Measurements from ENCODE around the gene SYF2. TPM values are rescaled to one million over a fixed set of nuclear protein-coding genes. Genes with fewer than 3 reads are reported as not detected.

The SYF2 gene
- polyA plus RNA-seq, 3 donors = 32.0 to 52.9 (median 45.1) TPM

GRCh38 chr1:25219661-25220251 is 12.5 kb downstream of the SYF2 start:
- intact Hi-C loops (cut with micrococcal nuclease) = no loop called here
- Histone ChIP-seq H3K4me2 (replicated peaks; ENCODE audit: extremely low read depth, low read length, poor library complexity, severe bottlenecking) (no peak overlapping the region), H3K9ac (ENCODE audit: insufficient read depth, low read length, poor library complexity, severe bottlenecking) (no peak overlapping the region), H3K27ac (ENCODE audit: low read depth in 1 of 2, low read length in 2 of 2) (no peak overlapping the region), H3K36me3 (replicated peaks in 1 of 2; ENCODE audit: control insufficient read depth in 1 of 2, insufficient read depth in 2 of 2, low read length in 2 of 2) (peaks cover 46 to 59% of the 10 kb centered on the region in 2 donors), H3K4me3 (replicated peaks in 1 of 3; ENCODE audit: low read depth in 2 of 3, low read length in 3 of 3) (no peak overlapping the region), H3K4me1 (ENCODE audit: control insufficient read depth in 1 of 2, insufficient read depth in 2 of 2, low read length in 2 of 2) (peaks cover 0 to 4% of the 10 kb centered on the region in 2 donors), H3K9me3 (replicated peaks in 1 of 2; ENCODE audit: control insufficient read depth in 1 of 2, insufficient read depth in 1 of 2, low read length in 2 of 2) (no peaks in the 10 kb centered on the region), H3K79me2 (ENCODE audit: insufficient read depth, low read length) (no peaks in the 10 kb centered on the region), H2AFZ (ENCODE audit: insufficient read depth, low read depth, low read length, poor library complexity, severe bottlenecking) (no peak overlapping the region), H3K27me3 (ENCODE audit: control insufficient read depth in 2 of 2, insufficient read depth in 2 of 2, low read length in 2 of 2) (no peaks in the 10 kb centered on the region), H4K20me1 (ENCODE audit: insufficient read depth, low read length) (peaks cover 25% of the 10 kb centered on the region)
- no peak for TF ChIP-seq CTCF (IDR thresholded peaks at IDR 0.05)
- WGBS (ENCODE audit: insufficient coverage) = 96% methylated on average over 9 of the region's 9 CpGs
- Mint-ChIP-seq H3K4me1 (peaks cover 12% of the 10 kb centered on the region), H3K27me3 (ENCODE audit: low read depth in 3 of 3) (peaks cover 0 to 2% (median 0%) of the 10 kb centered on the region in 3 donors), H3K9me3 (no peaks in the 10 kb centered on the region), H3K36me3 (peaks cover 46 to 56% of the 10 kb centered on the region in 2 donors), H3K27ac (peak overlapping the region in 2 of 7 donors; percentile 27 to 54), H3K4me3 (no peak overlapping the region)
- no peak for DNase-seq

DNA sequence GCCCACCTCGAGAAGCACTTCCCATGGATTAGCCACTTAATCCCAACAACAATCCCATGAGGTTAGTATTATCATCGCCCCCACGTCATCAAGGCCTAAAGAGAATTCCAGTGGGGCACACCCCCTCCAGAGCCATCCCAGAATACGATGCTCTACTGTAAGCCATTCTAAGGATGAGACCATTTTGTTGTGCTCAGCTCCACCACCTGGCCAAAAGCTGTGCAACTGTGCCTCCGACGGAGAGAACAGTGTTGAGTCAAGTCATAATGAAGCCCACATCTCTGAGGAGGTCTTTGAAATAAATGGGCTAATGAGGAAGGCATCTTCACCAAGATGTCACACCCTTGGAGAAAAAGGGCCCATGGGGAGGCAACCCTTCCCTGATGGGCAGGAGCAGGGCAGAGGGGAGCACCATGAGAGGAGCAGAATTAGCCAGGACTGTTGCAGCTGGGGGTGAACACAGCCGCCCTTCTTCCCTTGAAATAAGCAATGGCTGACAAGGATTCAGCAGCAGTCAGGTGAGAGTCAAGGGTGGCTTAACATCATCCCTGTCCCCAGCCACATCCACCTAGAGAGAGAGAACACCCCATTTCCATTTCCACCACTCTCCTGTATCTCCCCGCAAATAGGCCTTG is 14.6 kb downstream of the SYF2 start:
- no peaks in the 10 kb centered on the region for H3K9me3 ChIP-seq (replicated peaks in 1 of 2; ENCODE audit: control insufficient read depth in 1 of 2, insufficient read depth in 1 of 2, low read length in 2 of 2)
- no peaks in the 10 kb centered on the region for H3K27me3 ChIP-seq (ENCODE audit: control insufficient read depth in 2 of 2, insufficient read depth in 2 of 2, low read length in 2 of 2)
- peaks cover 26 to 39% of the 10 kb centered on the region in 2 donors for H3K36me3 ChIP-seq (replicated peaks in 1 of 2; ENCODE audit: control insufficient read depth in 1 of 2, insufficient read depth in 2 of 2, low read length in 2 of 2)
- no peak overlapping the region for H3K9ac ChIP-seq (ENCODE audit: insufficient read depth, low read length, poor library complexity, severe bottlenecking)
- peaks cover 10% of the 10 kb centered on the region for H4K20me1 ChIP-seq (ENCODE audit: insufficient read depth, low read length)
- H3K4me3 ChIP-seq (replicated peaks in 1 of 3; ENCODE audit: low read depth in 2 of 3, low read length in 3 of 3) = no peak overlapping the region
- H3K27ac Mint-ChIP-seq = peak overlapping the region in 1 of 7 donors; percentile 17
- no peaks in the 10 kb centered on the region for H3K9me3 Mint-ChIP-seq
- H3K4me2 ChIP-seq (replicated peaks; ENCODE audit: extremely low read depth, low read length, poor library complexity, severe bottlenecking) = no peak overlapping the region
- intact Hi-C loops (cut with micrococcal nuclease) = no loop called here
- peaks cover 32 to 36% of the 10 kb centered on the region in 2 donors for H3K36me3 Mint-ChIP-seq
- peaks cover 0 to 3% (median 2%) of the 10 kb centered on the region in 3 donors for H3K27me3 Mint-ChIP-seq (ENCODE audit: low read depth in 3 of 3)
- no peak overlapping the region for H3K27ac ChIP-seq (ENCODE audit: low read depth in 1 of 2, low read length in 2 of 2)
- peaks cover 0 to 4% of the 10 kb centered on the region in 2 donors for H3K4me1 ChIP-seq (ENCODE audit: control insufficient read depth in 1 of 2, insufficient read depth in 2 of 2, low read length in 2 of 2)
- no peak overlapping the region for H2AFZ ChIP-seq (ENCODE audit: insufficient read depth, low read depth, low read length, poor library complexity, severe bottlenecking)
- no peak overlapping the region for H3K4me3 Mint-ChIP-seq
- no peaks in the 10 kb centered on the region for H3K79me2 ChIP-seq (ENCODE audit: insufficient read depth, low read length)
- DNase-seq = no peak
- peaks cover 12% of the 10 kb centered on the region for H3K4me1 Mint-ChIP-seq
- WGBS (ENCODE audit: insufficient coverage) = 96% methylated on average over 4 of the region's 8 CpGs
- no peak for TF ChIP-seq CTCF (IDR thresholded peaks at IDR 0.05)
